OCI-LY1 (cell line): ENCODE measurements around the gene HLF.

Source experiments
- H2AFZ ChIP-seq: fragments of 200-600 bp; sonication (generic), shearing (Covaris generic); 2 replicates; pipeline ENCODE4 v1.6.0; 2014; ENCODE audit warnings: antibody characterized with exemption, mild to moderate bottlenecking, low read length
- H3F3A ChIP-seq: fragments of 200-600 bp; sonication (generic), shearing (Covaris generic); 2 replicates; pipeline ENCODE4 v1.6.0; 2014; ENCODE audit warnings: mild to moderate bottlenecking, antibody characterized with exemption, low read length, moderate library complexity; ENCODE audit not compliant: insufficient read depth
- H3K27ac ChIP-seq: fragments of 200-600 bp; sonication (generic); 2 replicates; pipeline ENCODE4 v1.5.1; 2014; ENCODE audit warnings: low read length, mixed run types, mild to moderate bottlenecking, low read depth; ENCODE audit not compliant: poor library complexity, severe bottlenecking
- H3K27me3 ChIP-seq: fragments of 200-600 bp; sonication (generic); 2 replicates; pipeline ENCODE4 v1.6.0; 2014; ENCODE audit warnings: antibody characterized with exemption, mild to moderate bottlenecking, low read length, moderate library complexity; ENCODE audit not compliant: insufficient read depth
- H3K36me3 ChIP-seq: fragments of 200-600 bp; sonication (generic); 2 replicates; pipeline ENCODE4 v1.6.1; 2014; ENCODE audit warnings: mild to moderate bottlenecking, antibody characterized with exemption, low read length, moderate library complexity, mixed read lengths; ENCODE audit not compliant: insufficient read depth
- H3K4me1 ChIP-seq: fragments of 200-600 bp; sonication (generic); 2 replicates; pipeline ENCODE4 v1.5.1; 2014; ENCODE audit warnings: mild to moderate bottlenecking, low read length, moderate library complexity; ENCODE audit not compliant: insufficient read depth, severe bottlenecking
- H3K4me2 ChIP-seq: fragments of 200-600 bp; sonication (generic), shearing (Covaris generic); 2 replicates; pipeline ENCODE4 v1.6.1; 2014; ENCODE audit warnings: low read length
- H3K4me3 ChIP-seq: fragments of 200-600 bp; sonication (generic); 2 replicates; pipeline ENCODE4 v1.5.1; 2014; ENCODE audit warnings: low read length, low read depth, mild to moderate bottlenecking, mixed read lengths; ENCODE audit not compliant: poor library complexity, severe bottlenecking
- H3K79me2 ChIP-seq: fragments of 200-600 bp; shearing (Covaris generic); 2 replicates; pipeline ENCODE4 v1.6.1; 2016; ENCODE audit warnings: mixed run types, low read length, mixed read lengths; ENCODE audit not compliant: insufficient read depth
- H3K9ac ChIP-seq: fragments of 200-600 bp; sonication (generic), shearing (Covaris generic); 2 replicates; pipeline ENCODE4 v1.6.1; 2014; ENCODE audit warnings: mild to moderate bottlenecking, low read length, mixed read lengths
- H3K9me2 ChIP-seq: fragments of 200-600 bp; sonication (generic), shearing (Covaris generic); 2 replicates; pipeline ENCODE4 v1.6.1; 2014; ENCODE audit warnings: low read depth, mild to moderate bottlenecking, low read length, mixed read lengths
- H3K9me3 ChIP-seq: fragments of 200-600 bp; shearing (Covaris generic); 2 replicates; pipeline ENCODE4 v1.6.1; 2014; ENCODE audit warnings: low read length, mixed read lengths
- H4K20me1 ChIP-seq: fragments of 200-600 bp; sonication (generic), shearing (Covaris generic); 2 replicates; pipeline ENCODE4 v1.6.0; 2016; ENCODE audit warnings: mild to moderate bottlenecking, low read length; ENCODE audit not compliant: insufficient read depth
- EZH2 ChIP-seq: fragments of 200-600 bp; sonication (generic), shearing (Covaris generic); IDR thresholded peaks from 2 replicates; pipeline ENCODE4 v1.8.0; 2017; ENCODE audit warnings: borderline replicate concordance, mixed run types, mild to moderate bottlenecking, antibody characterized with exemption, low read length, moderate library complexity, mixed read lengths
- TF ChIP-seq, protein P1 (sequence below): fragments of 200-600 bp; sonication (generic), shearing (Covaris generic); IDR thresholded peaks from 2 replicates; pipeline ENCODE4 v1.5.1; 2017; ENCODE audit warnings: mild to moderate bottlenecking, antibody characterized with exemption, low read length, moderate library complexity, mixed read lengths

HLF gene

DNA sequence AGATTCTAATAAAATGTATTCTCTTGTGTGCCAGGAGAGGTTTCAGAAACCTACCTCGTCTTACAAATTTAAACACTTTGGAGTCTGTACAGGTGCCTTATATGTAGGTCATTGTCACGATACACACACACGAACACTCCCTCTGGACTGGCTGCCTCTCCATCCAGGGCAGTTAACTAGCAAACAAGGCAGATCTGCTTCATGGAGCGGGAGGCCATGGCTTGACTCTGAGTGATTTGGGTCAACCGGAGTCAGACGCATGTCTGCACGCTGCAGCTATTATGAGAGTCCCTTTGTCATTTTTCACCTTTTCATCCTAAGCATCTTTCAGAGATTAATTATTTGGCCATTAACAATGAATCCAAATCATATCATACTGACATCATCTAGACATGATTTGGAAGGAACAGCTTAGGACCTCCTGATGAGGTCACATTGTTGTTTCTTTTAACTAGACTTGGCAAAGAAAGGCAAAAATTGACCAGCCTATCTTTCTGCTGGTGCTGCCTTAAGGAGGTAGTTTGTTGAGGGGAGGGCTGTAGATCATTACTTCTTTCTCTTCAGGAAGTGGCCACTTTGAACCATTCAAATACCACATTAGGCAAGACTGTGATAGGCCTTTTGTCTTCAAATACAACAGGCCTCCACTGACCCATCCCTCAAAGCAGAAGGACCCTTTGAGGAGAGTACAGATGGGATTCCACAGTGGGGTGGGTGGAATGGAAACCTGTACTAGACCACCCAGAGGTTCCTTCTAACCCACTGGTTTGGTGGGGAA is 58.9 kb downstream of the HLF start:
- H3K9me2 ChIP-seq, result no peaks in the 10 kb centered on the region
- H3K27ac ChIP-seq, result no peak overlapping the region
- TF ChIP-seq, protein P1, sequence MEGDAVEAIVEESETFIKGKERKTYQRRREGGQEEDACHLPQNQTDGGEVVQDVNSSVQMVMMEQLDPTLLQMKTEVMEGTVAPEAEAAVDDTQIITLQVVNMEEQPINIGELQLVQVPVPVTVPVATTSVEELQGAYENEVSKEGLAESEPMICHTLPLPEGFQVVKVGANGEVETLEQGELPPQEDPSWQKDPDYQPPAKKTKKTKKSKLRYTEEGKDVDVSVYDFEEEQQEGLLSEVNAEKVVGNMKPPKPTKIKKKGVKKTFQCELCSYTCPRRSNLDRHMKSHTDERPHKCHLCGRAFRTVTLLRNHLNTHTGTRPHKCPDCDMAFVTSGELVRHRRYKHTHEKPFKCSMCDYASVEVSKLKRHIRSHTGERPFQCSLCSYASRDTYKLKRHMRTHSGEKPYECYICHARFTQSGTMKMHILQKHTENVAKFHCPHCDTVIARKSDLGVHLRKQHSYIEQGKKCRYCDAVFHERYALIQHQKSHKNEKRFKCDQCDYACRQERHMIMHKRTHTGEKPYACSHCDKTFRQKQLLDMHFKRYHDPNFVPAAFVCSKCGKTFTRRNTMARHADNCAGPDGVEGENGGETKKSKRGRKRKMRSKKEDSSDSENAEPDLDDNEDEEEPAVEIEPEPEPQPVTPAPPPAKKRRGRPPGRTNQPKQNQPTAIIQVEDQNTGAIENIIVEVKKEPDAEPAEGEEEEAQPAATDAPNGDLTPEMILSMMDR, result no peak
- TF ChIP-seq EZH2, result no peak
- H2AFZ ChIP-seq, result no peak overlapping the region
- H3K4me2 ChIP-seq, result no peak overlapping the region
- H3K4me3 ChIP-seq, result no peak overlapping the region
- no peaks in the 10 kb centered on the region for H3K36me3 ChIP-seq
- H3F3A ChIP-seq, result no peaks in the 10 kb centered on the region
- no peaks in the 10 kb centered on the region for H3K79me2 ChIP-seq
- no peaks in the 10 kb centered on the region for H4K20me1 ChIP-seq
- H3K9ac ChIP-seq, result no peak overlapping the region
- H3K9me3 ChIP-seq, result no peaks in the 10 kb centered on the region
- H3K4me1 ChIP-seq, result no peaks in the 10 kb centered on the region
- no peaks in the 10 kb centered on the region; the same call in 1 of the 2 replicates for H3K27me3 ChIP-seq

DNA sequence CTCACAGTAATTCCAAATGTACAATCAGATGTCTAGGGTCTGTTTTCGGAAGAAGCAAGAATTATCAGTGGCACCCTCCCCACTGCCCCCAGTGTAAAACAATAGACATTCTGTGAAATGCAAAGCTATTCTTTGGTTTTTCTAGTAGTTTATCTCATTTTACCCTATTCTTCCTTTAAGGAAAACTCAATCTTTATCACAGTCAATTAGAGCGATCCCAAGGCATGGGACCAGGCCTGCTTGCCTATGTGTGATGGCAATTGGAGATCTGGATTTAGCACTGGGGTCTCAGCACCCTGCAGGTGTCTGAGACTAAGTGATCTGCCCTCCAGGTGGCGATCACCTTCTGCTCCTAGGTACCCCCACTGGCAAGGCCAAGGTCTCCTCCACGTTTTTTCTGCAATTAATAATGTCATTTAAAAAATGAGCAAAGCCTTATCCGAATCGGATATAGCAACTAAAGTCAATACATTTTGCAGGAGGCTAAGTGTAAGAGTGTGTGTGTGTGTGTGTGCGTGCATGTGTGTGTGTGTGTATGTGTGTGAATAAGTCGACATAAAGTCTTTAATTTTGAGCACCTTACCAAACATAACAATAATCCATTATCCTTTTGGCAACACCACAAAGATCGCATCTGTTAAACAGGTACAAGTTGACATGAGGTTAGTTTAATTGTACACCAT is 59.7 kb downstream of the HLF start:
- Histone ChIP-seq H3K9me3 (no peaks in the 10 kb centered on the region), H3K4me1 (no peaks in the 10 kb centered on the region), H3K27ac (no peak overlapping the region), H4K20me1 (no peaks in the 10 kb centered on the region), H2AFZ (no peak overlapping the region), H3F3A (no peaks in the 10 kb centered on the region), H3K9ac (no peak overlapping the region), H3K4me2 (no peak overlapping the region), H3K36me3 (no peaks in the 10 kb centered on the region), H3K27me3 (no peaks in the 10 kb centered on the region), H3K79me2 (no peaks in the 10 kb centered on the region), H3K4me3 (no peak overlapping the region), H3K9me2 (no peaks in the 10 kb centered on the region)
- TF ChIP-seq, protein P1, result peak; percentile 7; the same call in 1 of the 2 replicates
- TF ChIP-seq EZH2, result no peak

DNA sequence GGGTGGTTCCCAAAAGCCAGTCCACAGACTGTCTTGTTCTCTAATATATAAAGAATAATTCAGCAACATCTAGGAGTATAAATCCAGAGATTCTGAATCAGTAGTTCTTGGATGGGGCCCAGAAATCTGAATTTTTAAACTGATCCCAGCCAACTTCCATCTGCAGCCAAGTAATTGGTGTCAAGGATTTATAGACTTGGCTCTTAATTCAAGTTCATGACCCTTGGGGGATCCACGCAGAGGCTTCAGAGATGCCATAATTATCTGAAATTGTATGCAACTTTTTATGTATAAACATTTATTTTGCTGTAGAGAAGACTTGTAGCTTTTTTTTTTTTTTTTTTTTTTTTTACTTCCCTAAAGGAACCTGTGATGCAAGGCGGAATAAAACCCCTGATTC is 60.6 kb downstream of the HLF start:
- Histone ChIP-seq H3K4me1 (no peaks in the 10 kb centered on the region), H2AFZ (no peak overlapping the region), H3K27ac (no peak overlapping the region), H3K9me3 (no peaks in the 10 kb centered on the region), H3K9me2 (no peaks in the 10 kb centered on the region), H3K36me3 (no peaks in the 10 kb centered on the region), H3K9ac (no peak overlapping the region), H3K4me2 (no peak overlapping the region), H3F3A (no peaks in the 10 kb centered on the region), H3K27me3 (no peaks in the 10 kb centered on the region), H3K79me2 (no peaks in the 10 kb centered on the region), H3K4me3 (no peak overlapping the region), H4K20me1 (no peaks in the 10 kb centered on the region)
- TF ChIP-seq EZH2, result no peak
- TF ChIP-seq, protein P1, result no peak
